Pancreas (tissue), 10 donors: ENCODE measurements around the gene AMOTL1. TPM values are rescaled to one million over a fixed set of nuclear protein-coding genes. Genes with fewer than 3 reads are reported as not detected.

Source experiments
- ATAC-seq, 4 donors: fragments of 200-7000 bp; cut with Tn5 transposase; one replicate each; pipeline versions ENCODE4 v1.8.0 to v1.9.1; 2020; ENCODE audit warnings: mild to moderate bottlenecking in 4 of 4, moderate library complexity in 4 of 4
- DNase-seq, 6 donors: peaks; one replicate each; pipeline ENCODE4 v3.0.0-alpha.2; 2020
- FAIRE-seq: peaks from 2 replicates; lab custom pipeline; 2012; peaks lifted over from hg19 to GRCh38; lab: Jason Lieb, UNC
- H3K27ac ChIP-seq, 4 donors: fragments of 200-600 bp; sonication (generic); 1 replicate in 3 of 4; 2 replicates in 1 of 4; pipeline versions ENCODE4 v1.5.0 to v1.8.0; 2020
- H3K27me3 ChIP-seq, 4 donors: fragments of 200-600 bp; one replicate each; pipeline ENCODE4 v1.8.0; 2021
- H3K36me3 ChIP-seq, 3 donors: fragments of 200-600 bp; sonication (generic) in 1 of 3; one replicate each; pipeline versions ENCODE4 v1.5.0 to v1.8.0; 2020 to 2021
- H3K4me1 ChIP-seq, 3 donors: fragments of 200-600 bp; one replicate each; pipeline ENCODE4 v1.8.0; 2021
- H3K4me3 ChIP-seq, 4 donors: fragments of 200-600 bp; sonication (generic) in 2 of 4; one replicate each; pipeline versions ENCODE4 v1.5.0 to v1.8.0; 2020 to 2021
- H3K9me3 ChIP-seq, 4 donors: fragments of 200-600 bp; one replicate each; pipeline ENCODE4 v1.8.0; 2021
- WGBS, 2 donors: extraction: QIAGEN DNeasy Blood & Tissue Kit; methylation state at CpG; one replicate each; pipeline ENCODE4 v1.1.7; 2013; 5-methylcytosine and 5-hydroxymethylcytosine counted together
- intact Hi-C, 3 donors: fragments of 100-400 bp; cut with DNase I; formaldehyde crosslinking; loops; one replicate each; pipeline versions ENCODE4 v1.11.1 to v1.14.2; 2022
- polyA plus RNA-seq, 2 donors: library from polyadenylated mRNA; stranded (reverse); fragments of 200-250 nt; gene quantifications; one replicate each; pipeline ENCODE4 v1.2.3, GENCODE V29; 2013
- total RNA-seq, 6 donors: library from RNA; stranded (reverse); fragmentation: NEBNext Ultra II Directional in 4 of 6; extraction: Animal tissue kit (Norgen Biotek cat#: 25700) in 4 of 6; gene quantifications; one replicate each; pipeline versions ENCODE4 v1.2.1 to v1.2.4, GENCODE V29; 2021 to 2023
- TF ChIP-seq, protein P1 (sequence below), 4 donors: fragments of 200-600 bp; sonication (generic) in 3 of 4; IDR thresholded peaks; one replicate each; pipeline versions ENCODE4 v1.5.0 to v1.8.0; 2021; ENCODE audit warnings: antibody characterized with exemption in 4 of 4
- donor health status: healthy with polysubstance abuse.
- donor health status: DM: no; HTN: no; CAD: no; lungs with moderate emphysema.
- donor health status: DM: no; HTN: no; CAD: no.
- donor health status: control.
- donor health status: control.
- donor health status: Bipolar disorder and iron deficiency.
- donor health status: DM: yes; HTN: yes; CAD: no.
- donor health status: DM: no; HTN: no; CAD: no.
- donor health status: DM: no; HTN: no; CAD: no.
- donor health status: DM: yes; HTN: yes; CAD: no.

The AMOTL1 gene
- total and polyA plus RNA-seq, 8 donors, result 3.5 to 30.2 (median 18.4) TPM

GRCh38 chr11:94862926-94863880 lies 95.0 kb downstream of the AMOTL1 start:
- WGBS, 2 donors, result 92 to 93% methylated on average over 11 of the region's 11 CpGs
- TF ChIP-seq, protein P1, sequence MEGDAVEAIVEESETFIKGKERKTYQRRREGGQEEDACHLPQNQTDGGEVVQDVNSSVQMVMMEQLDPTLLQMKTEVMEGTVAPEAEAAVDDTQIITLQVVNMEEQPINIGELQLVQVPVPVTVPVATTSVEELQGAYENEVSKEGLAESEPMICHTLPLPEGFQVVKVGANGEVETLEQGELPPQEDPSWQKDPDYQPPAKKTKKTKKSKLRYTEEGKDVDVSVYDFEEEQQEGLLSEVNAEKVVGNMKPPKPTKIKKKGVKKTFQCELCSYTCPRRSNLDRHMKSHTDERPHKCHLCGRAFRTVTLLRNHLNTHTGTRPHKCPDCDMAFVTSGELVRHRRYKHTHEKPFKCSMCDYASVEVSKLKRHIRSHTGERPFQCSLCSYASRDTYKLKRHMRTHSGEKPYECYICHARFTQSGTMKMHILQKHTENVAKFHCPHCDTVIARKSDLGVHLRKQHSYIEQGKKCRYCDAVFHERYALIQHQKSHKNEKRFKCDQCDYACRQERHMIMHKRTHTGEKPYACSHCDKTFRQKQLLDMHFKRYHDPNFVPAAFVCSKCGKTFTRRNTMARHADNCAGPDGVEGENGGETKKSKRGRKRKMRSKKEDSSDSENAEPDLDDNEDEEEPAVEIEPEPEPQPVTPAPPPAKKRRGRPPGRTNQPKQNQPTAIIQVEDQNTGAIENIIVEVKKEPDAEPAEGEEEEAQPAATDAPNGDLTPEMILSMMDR (IDR thresholded peaks at IDR 0.05), result no peak
- Histone ChIP-seq H3K9me3 (no peaks in the 10 kb centered on the region), H3K4me3 (no peak overlapping the region), H3K27me3 (no peaks in the 10 kb centered on the region), H3K4me1 (no peaks in the 10 kb centered on the region), H3K27ac (no peak overlapping the region), H3K36me3 (peaks cover 0 to 37% (median 12%) of the 10 kb centered on the region in 3 donors)
- intact Hi-C loops, result no loop called here
- DNase-seq, result no peak
- ATAC-seq, result no peak
- FAIRE-seq, result no peak

GRCh38 chr11:94864506-94865045 lies 96.4 kb downstream of the AMOTL1 start:
- no peaks in the 10 kb centered on the region for H3K4me1 ChIP-seq
- no peak for FAIRE-seq
- no peaks in the 10 kb centered on the region for H3K9me3 ChIP-seq
- ATAC-seq, result no peak
- no peak overlapping the region for H3K27ac ChIP-seq
- H3K4me3 ChIP-seq, result no peak overlapping the region
- H3K36me3 ChIP-seq, result peaks cover 0 to 42% (median 17%) of the 10 kb centered on the region in 3 donors
- TF ChIP-seq, protein P1 (IDR thresholded peaks at IDR 0.05), result no peak
- no peaks in the 10 kb centered on the region for H3K27me3 ChIP-seq
- no peak for DNase-seq
- 88 to 90% methylated on average over 11 of the region's 11 CpGs for WGBS, 2 donors
- intact Hi-C loops, result no loop called here

DNA sequence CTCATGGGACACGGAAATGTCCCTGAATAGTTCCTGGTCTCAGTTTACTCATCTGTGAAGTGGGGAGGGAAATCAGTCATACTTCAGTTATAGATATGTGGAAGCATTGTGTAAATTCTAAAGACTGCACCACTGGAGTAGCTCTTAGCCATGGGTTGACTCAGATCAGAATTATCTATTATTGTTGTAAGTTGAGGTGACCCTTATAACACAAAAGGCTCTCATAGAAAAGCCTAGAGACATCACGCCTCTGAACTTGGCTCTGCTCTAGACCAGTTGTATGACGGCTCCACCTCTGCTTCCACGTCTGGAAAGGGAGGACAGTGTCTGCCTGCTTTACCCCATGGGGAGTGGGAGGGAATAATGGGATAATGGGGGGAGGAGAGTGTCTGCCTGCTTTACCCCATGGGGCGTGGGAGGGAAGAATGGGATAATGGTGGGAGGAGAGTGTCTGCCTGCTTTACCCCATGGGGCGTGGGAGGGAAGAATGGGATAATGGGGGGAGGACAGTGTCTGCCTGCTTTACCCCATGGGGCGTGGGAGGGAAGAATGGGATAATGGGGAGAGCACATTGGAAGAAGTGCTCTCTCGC lies 98.2 kb downstream of the AMOTL1 start:
- Histone ChIP-seq H3K27ac (no peak overlapping the region), H3K4me3 (no peak overlapping the region), H3K27me3 (no peaks in the 10 kb centered on the region), H3K9me3 (no peaks in the 10 kb centered on the region), H3K4me1 (no peaks in the 10 kb centered on the region), H3K36me3 (peaks cover 0 to 41% (median 19%) of the 10 kb centered on the region in 3 donors)
- intact Hi-C loops, result no loop called here
- DNase-seq, result no peak
- TF ChIP-seq, protein P1 (IDR thresholded peaks at IDR 0.05), result no peak
- FAIRE-seq, result no peak
- ATAC-seq, result no peak
- WGBS, 2 donors, result 92 to 93% methylated on average over 8 of the region's 8 CpGs

GRCh38 chr11:94866936-94867795 lies 99.0 kb downstream of the AMOTL1 start:
- Histone ChIP-seq H3K27ac (no peak overlapping the region), H3K9me3 (no peaks in the 10 kb centered on the region), H3K4me1 (no peaks in the 10 kb centered on the region), H3K4me3 (no peak overlapping the region), H3K36me3 (peaks cover 0 to 41% (median 19%) of the 10 kb centered on the region in 3 donors), H3K27me3 (no peaks in the 10 kb centered on the region)
- DNase-seq (no peak), ATAC-seq (no peak), FAIRE-seq (no peak)
- WGBS, 2 donors, result 86 to 88% methylated on average over 9 of the region's 9 CpGs
- intact Hi-C loops, result no loop called here
- TF ChIP-seq, protein P1 (IDR thresholded peaks at IDR 0.05), result no peak
